Measurements from ENCODE around the gene CHRNA3. TPM values are rescaled to one million over a fixed set of nuclear protein-coding genes. Genes with fewer than 3 reads are reported as not detected.

The CHRNA3 gene
- total and polyA plus RNA-seq, 8 donors, result 0.10 to 0.27 (median 0.20) TPM; not detected in 1

- H3K27ac ChIP-seq, result no peak overlapping the region
- TF ChIP-seq CTCF (IDR thresholded peaks at IDR 0.05), result no peak
- intact Hi-C loops (cut with DNase I), result no loop called here
- no peaks in the 10 kb centered on the region for H3K4me1 ChIP-seq
- ATAC-seq (no peak), DNase-seq (no peak)
- H3K9me3 ChIP-seq, result no peaks in the 10 kb centered on the region
- H3K36me3 ChIP-seq, result peaks cover 0 to 37% of the 10 kb centered on the region in 2 donors
- H3K4me3 ChIP-seq, result no peak overlapping the region
- H3K27me3 ChIP-seq, result no peaks in the 10 kb centered on the region
Measured at GRCh38 chr15:78552597-78552996, 68.2 kb downstream of the CHRNA3 start.

GRCh38 chr15:78551902-78552301 lies 68.9 kb downstream of the CHRNA3 start:
- DNase-seq, result no peak
- H3K27ac ChIP-seq, result no peak overlapping the region
- no peak for TF ChIP-seq CTCF (IDR thresholded peaks at IDR 0.05)

GRCh38 chr15:78550815-78551214 lies 70.0 kb downstream of the CHRNA3 start:
- ATAC-seq (no peak), DNase-seq (no peak)
- H3K9me3 ChIP-seq, result no peaks in the 10 kb centered on the region
- H3K36me3 ChIP-seq, result peaks cover 0 to 55% of the 10 kb centered on the region in 2 donors
- intact Hi-C loops (cut with DNase I), result no loop called here
- H3K27ac ChIP-seq, result no peak overlapping the region
- H3K4me1 ChIP-seq, result no peaks in the 10 kb centered on the region
- no peaks in the 10 kb centered on the region for H3K27me3 ChIP-seq
- TF ChIP-seq CTCF (IDR thresholded peaks at IDR 0.05), result no peak
- H3K4me3 ChIP-seq, result no peak overlapping the region

More at GRCh38 chr15:78551902-78552301, 68.9 kb downstream of the CHRNA3 start:
- Histone ChIP-seq H3K36me3 (peaks cover 0 to 44% of the 10 kb centered on the region in 2 donors), H3K4me3 (no peak overlapping the region), H3K27me3 (no peaks in the 10 kb centered on the region), H3K4me1 (no peaks in the 10 kb centered on the region), H3K9me3 (no peaks in the 10 kb centered on the region)
- ATAC-seq, result no peak
- intact Hi-C loops (cut with DNase I), result no loop called here

GRCh38 chr15:78550194-78550593 lies 70.6 kb downstream of the CHRNA3 start:
- Histone ChIP-seq H3K4me1 (no peaks in the 10 kb centered on the region), H3K9me3 (no peaks in the 10 kb centered on the region), H3K27me3 (no peaks in the 10 kb centered on the region), H3K27ac (no peak overlapping the region), H3K36me3 (peaks cover 0 to 61% of the 10 kb centered on the region in 2 donors), H3K4me3 (no peak overlapping the region)
- no peak for DNase-seq
- no peak for ATAC-seq
- intact Hi-C loops (cut with DNase I), result no loop called here
- TF ChIP-seq CTCF (IDR thresholded peaks at IDR 0.05), result no peak

Other genes starting within 250 kb of the CHRNA3 start
- 10 to 100 TPM; 42.3 to 53.5 TPM for gene IREB2, start 182.8 kb downstream of the CHRNA3 start, total RNA-seq
- gene IREB2, start 182.8 kb downstream of the CHRNA3 start, polyA plus RNA-seq (ENCODE audit: insufficient read length in 6 of 6), result 10 to 100 TPM; 67.2 to 81.8 (median 74.1) TPM
- gene HYKK, start 113.4 kb downstream of the CHRNA3 start, total RNA-seq, result 1 to 10 TPM; 3.3 to 5.0 TPM
- gene HYKK, start 113.4 kb downstream of the CHRNA3 start, polyA plus RNA-seq (ENCODE audit: insufficient read length in 6 of 6), result 1 to 10 TPM; 4.2 to 6.6 (median 6.1) TPM
- gene PSMA4, start 80.6 kb downstream of the CHRNA3 start, total RNA-seq, result 100 to 1,000 TPM; 143 to 171 TPM
- 100 to 1,000 TPM; 204 to 233 (median 228) TPM for gene PSMA4, start 80.6 kb downstream of the CHRNA3 start, polyA plus RNA-seq (ENCODE audit: insufficient read length in 6 of 6)
- gene CHRNA5, start 55.5 kb downstream of the CHRNA3 start, total RNA-seq, result 1 to 10 TPM; 1.3 to 2.5 TPM
- gene CHRNA5, start 55.5 kb downstream of the CHRNA3 start, polyA plus RNA-seq (ENCODE audit: insufficient read length in 6 of 6), result 1 to 10 TPM; 1.1 to 2.7 (median 1.9) TPM
- not detected for gene CHRNB4, start 20.2 kb upstream of the CHRNA3 start, total RNA-seq
- gene CHRNB4, start 20.2 kb upstream of the CHRNA3 start, polyA plus RNA-seq (ENCODE audit: insufficient read length in 6 of 6), result under 1 TPM; 0.24 to 0.40 (median 0.30) TPM
- 1 to 10 TPM; 8.7 to 9.1 TPM for gene ADAMTS7, start 190.5 kb upstream of the CHRNA3 start, total RNA-seq
- 10 to 100 TPM; 30.9 to 56.0 (median 38.0) TPM for gene ADAMTS7, start 190.5 kb upstream of the CHRNA3 start, polyA plus RNA-seq (ENCODE audit: insufficient read length in 6 of 6)

Data from left lung (tissue), 10 donors.